Ovary (tissue), 3 donors: ENCODE results near the gene INTS3.

Experiments used
- EP300 ChIP-seq: sonication (generic); formaldehyde crosslinking; IDR thresholded peaks from one replicate; pipeline ENCODE4 v1.6.1; 2017; ENCODE audit warnings: antibody characterized with exemption
- POLR2A ChIP-seq: fragments of 450-650 bp; IDR thresholded peaks from one replicate; pipeline ENCODE4 v1.6.1; 2017; ENCODE audit warnings: antibody characterized with exemption, mild to moderate bottlenecking, moderate library complexity
- TF ChIP-seq, protein P1 (sequence below), 3 donors: fragments of 450-650 bp in 2 of 3; fragments of 200-600 bp in 1 of 3; IDR thresholded peaks; one replicate each; pipeline versions ENCODE4 v1.5.1 to v1.8.0; 2016 to 2022; ENCODE audit warnings: antibody characterized with exemption in 3 of 3, mild to moderate bottlenecking in 1 of 3
- donor health status: DM: no; HTN: no; CAD: no.

DNA sequence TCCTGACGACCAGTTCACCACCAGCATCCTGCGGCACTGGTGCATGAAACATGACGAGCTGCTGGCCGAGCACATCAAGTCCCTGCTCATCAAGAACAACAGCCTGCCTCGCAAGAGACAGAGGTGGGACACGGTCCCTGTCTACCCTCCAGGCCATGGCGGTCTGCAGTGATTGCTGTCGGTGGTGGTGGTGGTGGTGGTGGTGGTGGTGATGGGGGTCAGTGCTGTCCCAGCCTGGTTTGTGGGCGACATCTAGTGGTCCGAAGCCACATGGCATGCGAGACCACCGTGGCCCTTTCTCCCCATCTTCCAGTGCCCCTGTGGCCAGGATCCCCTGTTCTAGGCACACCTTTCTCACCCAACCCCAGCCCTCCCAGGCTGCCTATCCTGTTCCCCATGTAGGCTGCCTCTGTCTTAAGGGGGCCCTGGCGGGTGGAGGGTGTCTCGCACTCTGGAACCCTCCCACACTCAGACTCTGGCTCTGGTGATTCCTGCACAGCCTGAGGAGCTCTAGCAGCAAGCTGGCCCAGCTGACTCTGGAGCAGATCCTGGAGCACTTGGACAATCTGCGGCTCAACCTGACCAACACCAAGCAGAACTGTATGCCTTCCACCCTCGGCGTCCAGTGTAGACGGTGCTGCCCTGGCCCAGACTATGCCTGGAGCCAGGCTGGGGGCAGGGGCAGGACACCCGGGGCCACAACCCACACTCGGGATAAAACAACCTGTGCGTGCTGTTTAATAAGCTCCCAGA, 44.2 kb downstream of the INTS3 start:
- TF ChIP-seq, protein P1, sequence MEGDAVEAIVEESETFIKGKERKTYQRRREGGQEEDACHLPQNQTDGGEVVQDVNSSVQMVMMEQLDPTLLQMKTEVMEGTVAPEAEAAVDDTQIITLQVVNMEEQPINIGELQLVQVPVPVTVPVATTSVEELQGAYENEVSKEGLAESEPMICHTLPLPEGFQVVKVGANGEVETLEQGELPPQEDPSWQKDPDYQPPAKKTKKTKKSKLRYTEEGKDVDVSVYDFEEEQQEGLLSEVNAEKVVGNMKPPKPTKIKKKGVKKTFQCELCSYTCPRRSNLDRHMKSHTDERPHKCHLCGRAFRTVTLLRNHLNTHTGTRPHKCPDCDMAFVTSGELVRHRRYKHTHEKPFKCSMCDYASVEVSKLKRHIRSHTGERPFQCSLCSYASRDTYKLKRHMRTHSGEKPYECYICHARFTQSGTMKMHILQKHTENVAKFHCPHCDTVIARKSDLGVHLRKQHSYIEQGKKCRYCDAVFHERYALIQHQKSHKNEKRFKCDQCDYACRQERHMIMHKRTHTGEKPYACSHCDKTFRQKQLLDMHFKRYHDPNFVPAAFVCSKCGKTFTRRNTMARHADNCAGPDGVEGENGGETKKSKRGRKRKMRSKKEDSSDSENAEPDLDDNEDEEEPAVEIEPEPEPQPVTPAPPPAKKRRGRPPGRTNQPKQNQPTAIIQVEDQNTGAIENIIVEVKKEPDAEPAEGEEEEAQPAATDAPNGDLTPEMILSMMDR (IDR thresholded peaks at IDR 0.05) = peak; percentile 24 to 67 (median 41)
- no peak for TF ChIP-seq EP300
- TF ChIP-seq POLR2A = no peak
